ENCODE data around the gene RCBTB1.

The RCBTB1 gene

DNA sequence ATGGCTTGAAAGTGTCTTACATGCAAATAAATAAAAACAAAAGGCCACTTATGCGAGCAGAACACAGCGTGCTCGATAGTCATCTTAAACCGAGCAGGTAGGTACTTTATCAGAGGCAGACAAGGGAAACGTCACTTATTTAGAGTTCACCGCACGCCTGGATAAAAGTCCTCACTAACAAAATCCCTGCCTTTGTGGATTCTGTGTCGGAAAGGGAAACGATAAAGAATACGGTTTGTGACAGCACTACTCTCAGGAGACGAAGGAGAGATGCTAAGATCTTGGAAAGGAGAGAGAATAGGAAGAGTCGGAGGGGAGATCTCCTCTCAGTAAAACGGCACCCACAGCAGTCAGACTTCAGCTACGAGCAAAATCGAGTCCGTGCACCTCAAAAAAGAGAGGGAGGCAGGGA is 581 bp downstream of the RCBTB1 start:
- TF ChIP-seq, protein P1, sequence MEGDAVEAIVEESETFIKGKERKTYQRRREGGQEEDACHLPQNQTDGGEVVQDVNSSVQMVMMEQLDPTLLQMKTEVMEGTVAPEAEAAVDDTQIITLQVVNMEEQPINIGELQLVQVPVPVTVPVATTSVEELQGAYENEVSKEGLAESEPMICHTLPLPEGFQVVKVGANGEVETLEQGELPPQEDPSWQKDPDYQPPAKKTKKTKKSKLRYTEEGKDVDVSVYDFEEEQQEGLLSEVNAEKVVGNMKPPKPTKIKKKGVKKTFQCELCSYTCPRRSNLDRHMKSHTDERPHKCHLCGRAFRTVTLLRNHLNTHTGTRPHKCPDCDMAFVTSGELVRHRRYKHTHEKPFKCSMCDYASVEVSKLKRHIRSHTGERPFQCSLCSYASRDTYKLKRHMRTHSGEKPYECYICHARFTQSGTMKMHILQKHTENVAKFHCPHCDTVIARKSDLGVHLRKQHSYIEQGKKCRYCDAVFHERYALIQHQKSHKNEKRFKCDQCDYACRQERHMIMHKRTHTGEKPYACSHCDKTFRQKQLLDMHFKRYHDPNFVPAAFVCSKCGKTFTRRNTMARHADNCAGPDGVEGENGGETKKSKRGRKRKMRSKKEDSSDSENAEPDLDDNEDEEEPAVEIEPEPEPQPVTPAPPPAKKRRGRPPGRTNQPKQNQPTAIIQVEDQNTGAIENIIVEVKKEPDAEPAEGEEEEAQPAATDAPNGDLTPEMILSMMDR (IDR thresholded peaks at IDR 0.05; ENCODE audit: extremely low read depth, missing control alignments) = no peak
- no peak for DNase-seq (ENCODE audit: low spot score)

DNA sequence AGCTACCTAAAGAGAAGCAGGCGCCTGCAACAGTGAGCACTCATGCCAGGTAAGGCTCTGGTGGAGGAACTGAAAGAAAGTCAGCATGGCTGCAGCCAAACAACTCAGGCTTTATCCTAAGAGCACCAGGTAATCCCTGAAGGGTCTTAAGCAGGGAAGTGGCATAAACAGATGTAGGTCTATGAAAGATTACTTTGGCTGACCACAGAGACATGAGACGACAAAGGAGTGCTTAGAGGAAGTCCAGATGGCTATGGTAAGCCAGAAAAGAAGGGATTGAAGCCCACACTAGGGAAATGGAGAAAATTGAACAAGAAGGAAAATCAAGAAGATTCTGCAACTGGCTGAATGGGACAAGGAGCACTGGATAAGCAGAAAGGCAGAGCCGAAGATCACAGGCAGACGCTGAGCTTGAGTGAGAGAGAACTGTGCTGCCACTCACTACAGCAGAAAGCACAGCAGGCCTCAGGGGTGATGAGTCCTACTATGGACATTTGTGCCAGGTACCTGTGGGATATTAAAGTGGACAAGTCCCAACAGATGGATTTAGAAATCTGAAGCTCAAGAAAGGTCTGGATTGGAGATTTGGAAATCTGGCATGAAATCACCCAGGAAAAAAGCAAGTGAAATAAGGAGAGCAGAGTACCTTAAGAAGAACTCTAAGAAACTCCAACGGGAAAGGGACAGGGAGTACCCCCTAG is 4.2 kb downstream of the RCBTB1 start:
- DNase-seq (ENCODE audit: low spot score) = no peak
- TF ChIP-seq, protein P1 (IDR thresholded peaks at IDR 0.05; ENCODE audit: extremely low read depth, missing control alignments) = no peak

DNA sequence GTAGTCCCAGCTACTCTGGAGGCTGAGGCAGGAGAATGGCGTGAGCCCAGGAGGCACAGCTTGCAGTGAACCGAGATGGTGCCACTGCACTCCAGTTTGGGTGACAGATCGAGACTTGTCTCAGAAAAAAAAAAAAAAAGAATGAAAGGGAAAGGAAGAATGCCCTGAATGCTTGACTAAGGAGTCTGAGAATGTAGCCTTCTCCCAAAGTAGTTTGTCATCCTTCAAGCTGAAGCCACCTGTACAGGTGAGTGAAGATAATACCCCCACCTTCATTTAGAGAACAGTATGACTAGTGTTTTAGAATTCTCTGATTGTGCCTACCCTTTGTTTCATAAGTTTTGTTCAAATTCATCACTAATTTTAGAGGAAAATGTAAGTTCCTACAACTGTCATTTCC is 5.9 kb downstream of the RCBTB1 start:
- TF ChIP-seq, protein P1 (IDR thresholded peaks at IDR 0.05; ENCODE audit: extremely low read depth, missing control alignments) = no peak

DNA sequence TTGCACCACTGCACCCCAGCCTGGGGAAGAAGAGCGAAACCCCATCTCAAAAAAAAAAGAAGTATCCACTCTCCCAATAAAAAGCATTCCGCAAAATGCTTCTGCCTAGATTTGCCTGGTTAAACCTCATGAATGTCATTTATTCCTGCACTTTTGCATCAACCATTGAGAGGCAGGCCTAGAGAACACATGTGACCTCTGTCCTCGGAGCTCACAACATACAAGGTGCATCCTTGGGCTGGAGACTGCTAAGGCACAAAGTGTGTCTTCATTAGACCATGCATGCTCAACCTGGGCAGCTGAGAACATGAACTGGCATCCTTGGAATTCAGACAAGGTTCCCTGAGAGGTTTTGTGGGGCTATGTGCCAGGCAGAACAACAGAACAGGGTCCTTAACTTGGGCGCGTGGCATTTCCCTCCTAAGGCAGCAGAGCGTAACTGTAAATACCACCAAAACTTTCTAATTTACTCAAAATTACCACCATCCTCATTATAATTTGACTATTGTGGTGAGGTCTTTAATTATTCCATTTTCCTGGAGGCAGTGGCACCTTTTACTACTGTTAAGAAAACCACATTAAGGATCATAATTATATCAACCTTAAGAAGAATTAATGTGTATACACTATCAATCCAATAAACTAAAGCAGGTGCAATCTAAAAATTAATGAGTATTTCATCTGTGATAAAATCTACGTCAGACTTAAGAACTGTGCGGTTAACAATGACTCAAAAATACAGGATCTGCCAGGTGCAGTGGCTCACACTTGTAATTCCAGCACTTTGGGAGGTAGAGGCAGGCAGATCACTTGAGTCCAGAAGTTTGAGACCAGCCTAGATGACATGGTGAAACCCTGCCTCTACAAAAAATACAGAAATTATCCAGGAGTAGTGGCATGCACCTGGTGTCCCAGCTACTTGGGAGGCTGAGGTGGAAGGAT is 13.8 kb downstream of the RCBTB1 start:
- TF ChIP-seq, protein P1 (IDR thresholded peaks at IDR 0.05; ENCODE audit: extremely low read depth, missing control alignments) = no peak
- no peak for DNase-seq (ENCODE audit: low spot score)

More for the DNA sequence above, 5.9 kb downstream of the RCBTB1 start:
- DNase-seq (ENCODE audit: low spot score) = no peak

DNA sequence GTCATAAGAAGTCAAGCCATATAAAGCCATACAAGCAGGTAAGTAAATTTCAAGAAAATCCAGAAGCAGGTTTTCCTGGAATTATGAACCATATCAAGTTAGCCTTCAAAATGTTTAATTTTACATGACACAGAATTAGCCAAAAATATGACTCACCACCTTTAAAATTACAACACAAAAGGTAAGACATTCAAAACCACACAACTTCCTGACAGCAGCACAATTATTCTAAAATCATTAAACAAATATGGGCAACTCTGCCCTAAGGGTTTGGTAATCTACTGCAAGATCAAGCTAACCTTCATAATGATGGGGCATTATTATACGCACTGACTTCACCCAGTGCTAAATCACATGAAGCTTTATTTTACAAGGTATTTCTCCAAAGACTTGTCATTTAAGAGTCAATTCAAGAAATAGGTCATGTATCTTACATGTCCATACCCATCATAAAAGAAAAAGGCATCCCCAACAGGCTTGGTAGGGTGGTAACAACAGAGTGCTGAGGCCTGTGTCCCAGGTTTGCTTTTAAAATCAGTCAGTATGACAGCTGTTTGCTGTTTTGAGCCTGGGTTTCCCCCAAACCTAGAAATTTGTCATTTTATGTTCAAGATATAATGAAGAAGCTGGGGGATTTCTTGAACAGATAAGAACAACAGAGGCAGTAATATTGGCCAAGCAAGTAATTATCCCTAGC is 15.2 kb downstream of the RCBTB1 start:
- TF ChIP-seq, protein P1 (IDR thresholded peaks at IDR 0.05; ENCODE audit: extremely low read depth, missing control alignments) = no peak
- DNase-seq (ENCODE audit: low spot score) = peak; percentile 53

DNA sequence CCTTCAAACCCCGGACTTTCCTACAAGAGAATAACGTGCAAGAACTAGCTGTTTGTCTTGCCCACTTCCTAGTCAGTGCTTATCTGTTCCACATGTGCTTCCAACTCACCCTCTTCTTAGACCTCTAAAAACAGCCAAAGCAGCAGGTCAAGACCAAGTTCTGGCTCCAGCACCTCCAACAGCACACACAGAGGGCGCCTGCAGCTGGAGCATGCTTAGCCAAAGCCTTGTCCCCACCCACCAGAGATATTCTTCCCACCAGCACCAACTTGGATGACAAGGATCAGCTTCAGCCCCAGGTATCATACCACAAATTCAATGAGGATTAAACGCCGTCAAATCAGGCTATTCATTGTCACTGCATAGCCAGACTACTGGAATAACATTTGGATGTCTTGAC is 17.9 kb downstream of the RCBTB1 start:
- DNase-seq (ENCODE audit: low spot score) = no peak

More for the DNA sequence above, 17.9 kb downstream of the RCBTB1 start:
- TF ChIP-seq, protein P1 (IDR thresholded peaks at IDR 0.05; ENCODE audit: extremely low read depth, missing control alignments) = no peak
